Neural cell (in vitro differentiated cells): ENCODE results near the gene SPATA4. TPM values are rescaled to one million over a fixed set of nuclear protein-coding genes. Genes with fewer than 3 reads are reported as not detected.

Experiments used
- H2AFZ ChIP-seq: fragments of 200-600, 300-800 bp; sonication (generic), shearing (Covaris generic); 2 replicates; pipeline ENCODE4 v1.6.0; 2014; ENCODE audit warnings: low read depth, mild to moderate bottlenecking, antibody characterized with exemption, low read length, moderate library complexity
- H3F3A ChIP-seq: fragments of 200-600 bp; shearing (Covaris generic); 2 replicates; pipeline ENCODE4 v1.6.1; 2016; ENCODE audit warnings: mild to moderate bottlenecking, moderate library complexity, mixed read lengths, antibody characterized with exemption, low read length; ENCODE audit not compliant: insufficient read depth, poor library complexity, severe bottlenecking
- H3K27ac ChIP-seq: fragments of 200-600, 300-800 bp; sonication (generic), shearing (Covaris generic); 2 replicates; pipeline ENCODE4 v1.5.1; 2014; ENCODE audit warnings: mild to moderate bottlenecking, low read length, moderate library complexity
- H3K27me3 ChIP-seq: fragments of 300-800, 200-600 bp; sonication (generic), shearing (Covaris generic); 2 replicates; pipeline ENCODE4 v1.6.0; 2014; ENCODE audit warnings: mild to moderate bottlenecking, low read depth, low read length, moderate library complexity; ENCODE audit not compliant: insufficient read depth
- H3K36me3 ChIP-seq: fragments of 300-800, 200-600 bp; sonication (generic), shearing (Covaris generic); 2 replicates; pipeline ENCODE4 v1.5.1; 2014; ENCODE audit warnings: mild to moderate bottlenecking, antibody characterized with exemption, low read length, moderate library complexity; ENCODE audit not compliant: insufficient read depth
- H3K4me2 ChIP-seq: fragments of 300-800, 200-600 bp; sonication (generic), shearing (Covaris generic); 2 replicates; pipeline ENCODE4 v1.6.0; 2014; ENCODE audit warnings: mild to moderate bottlenecking, low read length
- H3K4me3 ChIP-seq: fragments of 300-800, 200-600 bp; sonication (generic), shearing (Covaris generic); 2 replicates; pipeline ENCODE4 v1.5.1; 2014; ENCODE audit warnings: mild to moderate bottlenecking, low read length, moderate library complexity
- H3K79me2 ChIP-seq: fragments of 200-600 bp; shearing (Covaris generic); replicated peaks from 2 replicates; pipeline ENCODE4 v1.6.0; 2014; ENCODE audit warnings: mild to moderate bottlenecking, low read length, moderate library complexity; ENCODE audit not compliant: insufficient read depth
- H3K9ac ChIP-seq: fragments of 300-800, 200-600 bp; sonication (generic), shearing (Covaris generic); 2 replicates; pipeline ENCODE4 v1.6.1; 2016; ENCODE audit warnings: mild to moderate bottlenecking, low read length, mixed read lengths
- H3K9me2 ChIP-seq: fragments of 200-600 bp; shearing (Covaris generic); 2 replicates; pipeline ENCODE4 v1.6.1; 2016; ENCODE audit warnings: mild to moderate bottlenecking, low read length, mixed read lengths; ENCODE audit not compliant: insufficient read depth
- H3K9me3 ChIP-seq: fragments of 200-600, 300-800 bp; sonication (generic), shearing (Covaris generic); 2 replicates; pipeline ENCODE4 v1.6.1; 2016; ENCODE audit warnings: mild to moderate bottlenecking, mixed run types, low read length, moderate library complexity, mixed read lengths
- H4K20me1 ChIP-seq: fragments of 200-600 bp; shearing (Covaris generic); 2 replicates; pipeline ENCODE4 v1.6.1; 2016; ENCODE audit warnings: mild to moderate bottlenecking, mixed run types; ENCODE audit not compliant: insufficient read depth
- CTCF ChIP-seq: fragments of 450-650 bp; IDR thresholded peaks from 2 replicates; pipeline ENCODE4 v1.5.1; 2014; ENCODE audit warnings: antibody characterized with exemption, mild to moderate bottlenecking, moderate library complexity; ENCODE audit not compliant: poor library complexity, severe bottlenecking
- EP300 ChIP-seq: fragments of 450-650 bp; conservative IDR thresholded peaks from 2 replicates; pipeline ENCODE4 v1.6.1; 2014; ENCODE audit warnings: antibody characterized with exemption, mild to moderate bottlenecking, moderate library complexity; ENCODE audit not compliant: poor library complexity, severe bottlenecking
- EZH2 ChIP-seq: fragments of 200-600, 300-800 bp; shearing (Covaris generic), sonication (generic); IDR thresholded peaks from 2 replicates; pipeline ENCODE4 v1.6.1; 2014; ENCODE audit warnings: antibody characterized with exemption, low read length, borderline replicate concordance, mild to moderate bottlenecking; ENCODE audit not compliant: insufficient read depth, poor library complexity, severe bottlenecking
- POLR2AphosphoS5 ChIP-seq: IDR thresholded peaks from 2 replicates; pipeline ENCODE4 v1.6.1; 2012
- REST ChIP-seq: IDR thresholded peaks from 2 replicates; pipeline ENCODE4 v1.6.1; 2012; ENCODE audit warnings: borderline replicate concordance
- SMC3 ChIP-seq: fragments of 450-650 bp; conservative IDR thresholded peaks from 2 replicates; pipeline ENCODE4 v1.6.1; 2014; ENCODE audit warnings: antibody characterized with exemption, mild to moderate bottlenecking, moderate library complexity; ENCODE audit not compliant: poor library complexity
- TAF1 ChIP-seq: IDR thresholded peaks from 2 replicates; pipeline ENCODE4 v1.6.1; 2012; ENCODE audit warnings: low read depth
- polyA plus RNA-seq: library from polyadenylated mRNA; depleted of rRNA; stranded (reverse); fragments of >200 nt; gene quantifications from 2 replicates; pipeline ENCODE4 v1.2.3, GENCODE V29; 2014

SPATA4 gene
- polyA plus RNA-seq, 1 donor from 2014 or later, result not detected

GRCh38 chr4:176186671-176187395 lies 8.6 kb downstream of the SPATA4 start:
- no peaks in the 10 kb centered on the region for H3K9me2 ChIP-seq
- H3K79me2 ChIP-seq, result no peaks in the 10 kb centered on the region
- no peaks in the 10 kb centered on the region for H3K9me3 ChIP-seq
- H3K36me3 ChIP-seq, result no peaks in the 10 kb centered on the region
- no peaks in the 10 kb centered on the region for H3K27me3 ChIP-seq
- no peak overlapping the region for H3K4me3 ChIP-seq
- no peaks in the 10 kb centered on the region for H3F3A ChIP-seq
- no peak overlapping the region for H2AFZ ChIP-seq
- H3K4me2 ChIP-seq, result no peak overlapping the region
- no peaks in the 10 kb centered on the region for H4K20me1 ChIP-seq
- H3K27ac ChIP-seq, result no peak overlapping the region
- no peak overlapping the region for H3K9ac ChIP-seq
- no peak for TF ChIP-seq REST

GRCh38 chr4:176186067-176186466 lies 9.3 kb downstream of the SPATA4 start:
- Histone ChIP-seq H3K79me2 (no peaks in the 10 kb centered on the region), H3K27ac (no peak overlapping the region), H3K36me3 (no peaks in the 10 kb centered on the region), H4K20me1 (no peaks in the 10 kb centered on the region), H3K4me3 (no peak overlapping the region), H3K9me2 (no peaks in the 10 kb centered on the region), H2AFZ (no peak overlapping the region), H3F3A (no peaks in the 10 kb centered on the region), H3K27me3 (no peaks in the 10 kb centered on the region), H3K9me3 (no peaks in the 10 kb centered on the region), H3K4me2 (no peak overlapping the region), H3K9ac (no peak overlapping the region)
- TF ChIP-seq POLR2AphosphoS5 (no peak), EZH2 (no peak), SMC3 (no peak), EP300 (no peak), REST (no peak), CTCF (no peak), TAF1 (no peak)
